ENCODE data around the gene GGTA1. TPM values are rescaled to one million over a fixed set of nuclear protein-coding genes. Genes with fewer than 3 reads are reported as not detected.

The GGTA1 gene
- total RNA-seq, 1 experiment from 2014 or later = not detected

DNA sequence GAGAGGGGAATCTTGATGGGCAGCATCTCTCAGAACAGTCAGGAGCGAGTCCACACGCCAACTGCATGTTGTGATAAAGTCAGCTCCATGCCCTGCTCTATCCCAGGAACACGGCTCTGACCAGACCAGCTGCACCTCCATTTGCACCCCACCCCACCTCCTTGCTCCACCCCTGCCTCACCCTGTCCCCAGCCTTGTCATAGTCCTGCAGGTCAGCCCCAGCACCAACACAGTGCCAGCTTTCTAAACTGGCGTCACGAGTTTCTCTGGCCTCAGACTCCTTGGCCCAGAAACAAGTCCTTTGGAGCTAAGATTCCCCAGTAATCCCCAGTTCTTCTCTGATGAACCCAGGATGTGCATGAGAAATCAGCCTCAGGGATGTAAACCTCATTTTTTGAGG lies 23.5 kb downstream of the GGTA1 start:
- Histone ChIP-seq H3K4me3 (ENCODE audit: low read depth, low read length) (no peak overlapping the region), H3K36me3 (ENCODE audit: control insufficient read depth, insufficient read depth, low read length) (no peaks in the 10 kb centered on the region), H3K27me3 (replicated peaks; ENCODE audit: control insufficient read depth, insufficient read depth, low read length) (0 out of 2 replicates have a peak, but pooled peaks cover 1% of the 10 kb centered on the region), H3K4me1 (no peaks in the 10 kb centered on the region), H3K9me3 (no peaks in the 10 kb centered on the region)
- ChIA-PET CTCF (no interaction called here), POLR2A (no interaction called here)
- Mint-ChIP-seq H3K4me1 (ENCODE audit: low read depth, unreplicated experiment) (no peaks in the 10 kb centered on the region), H3K27me3 (ENCODE audit: insufficient read depth, unreplicated experiment) (peaks cover 2% of the 10 kb centered on the region), H3K4me3 (ENCODE audit: unreplicated experiment) (no peak overlapping the region), H3K27ac (ENCODE audit: unreplicated experiment) (no peak overlapping the region), H3K36me3 (ENCODE audit: insufficient read depth, unreplicated experiment) (no peaks in the 10 kb centered on the region), H3K9me3 (ENCODE audit: unreplicated experiment) (no peaks in the 10 kb centered on the region)
- intact Hi-C loops (cut with micrococcal nuclease; ENCODE audit: unreplicated experiment) = no loop called here
- TF ChIP-seq, protein P1, sequence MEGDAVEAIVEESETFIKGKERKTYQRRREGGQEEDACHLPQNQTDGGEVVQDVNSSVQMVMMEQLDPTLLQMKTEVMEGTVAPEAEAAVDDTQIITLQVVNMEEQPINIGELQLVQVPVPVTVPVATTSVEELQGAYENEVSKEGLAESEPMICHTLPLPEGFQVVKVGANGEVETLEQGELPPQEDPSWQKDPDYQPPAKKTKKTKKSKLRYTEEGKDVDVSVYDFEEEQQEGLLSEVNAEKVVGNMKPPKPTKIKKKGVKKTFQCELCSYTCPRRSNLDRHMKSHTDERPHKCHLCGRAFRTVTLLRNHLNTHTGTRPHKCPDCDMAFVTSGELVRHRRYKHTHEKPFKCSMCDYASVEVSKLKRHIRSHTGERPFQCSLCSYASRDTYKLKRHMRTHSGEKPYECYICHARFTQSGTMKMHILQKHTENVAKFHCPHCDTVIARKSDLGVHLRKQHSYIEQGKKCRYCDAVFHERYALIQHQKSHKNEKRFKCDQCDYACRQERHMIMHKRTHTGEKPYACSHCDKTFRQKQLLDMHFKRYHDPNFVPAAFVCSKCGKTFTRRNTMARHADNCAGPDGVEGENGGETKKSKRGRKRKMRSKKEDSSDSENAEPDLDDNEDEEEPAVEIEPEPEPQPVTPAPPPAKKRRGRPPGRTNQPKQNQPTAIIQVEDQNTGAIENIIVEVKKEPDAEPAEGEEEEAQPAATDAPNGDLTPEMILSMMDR (IDR thresholded peaks at IDR 0.05; ENCODE audit: insufficient read depth in 1 of 2, low read depth in 1 of 2, low read length in 1 of 2, severe bottlenecking in 1 of 2, unreplicated experiment in 1 of 2) = no peak
- no TSS peak for BruUV-seq (replicated peaks)
- no peak for DNase-seq

DNA sequence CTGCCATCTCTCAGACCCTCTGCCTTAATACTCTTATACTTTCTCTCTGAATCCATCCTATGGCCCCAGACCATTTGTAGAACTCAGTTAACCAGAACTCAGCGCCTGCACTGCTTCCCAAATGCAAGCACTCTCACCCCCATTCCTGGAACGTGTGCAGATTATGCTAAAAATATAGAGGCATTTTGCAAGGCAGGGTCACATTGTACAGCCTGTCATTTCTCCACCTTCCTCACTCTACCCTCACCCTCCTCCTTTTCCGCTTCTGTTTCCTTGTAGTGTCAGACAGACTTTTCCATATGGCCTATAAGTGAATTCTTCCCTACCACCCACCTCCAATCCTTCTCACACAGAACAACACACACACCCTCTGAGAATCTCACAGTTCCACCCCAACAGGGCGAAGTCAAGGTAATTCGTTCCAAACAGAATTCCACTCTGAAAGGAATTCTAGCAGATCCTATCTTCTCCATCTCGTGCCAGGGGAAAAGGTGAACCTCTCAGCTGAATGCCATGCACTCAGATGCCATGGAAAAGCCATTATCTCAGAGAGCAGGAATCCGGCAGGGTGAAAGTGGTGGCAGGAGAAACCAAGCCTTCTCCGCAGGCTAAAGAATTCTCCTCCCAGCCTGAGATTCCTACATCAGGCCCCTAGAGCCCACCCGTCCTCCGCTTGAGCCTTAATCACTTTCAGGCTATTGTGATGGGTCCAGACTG lies 25.3 kb downstream of the GGTA1 start:
- Mint-ChIP-seq H3K27me3 (ENCODE audit: insufficient read depth, unreplicated experiment) (peaks cover 10% of the 10 kb centered on the region), H3K4me3 (ENCODE audit: unreplicated experiment) (no peak overlapping the region), H3K27ac (ENCODE audit: unreplicated experiment) (no peak overlapping the region), H3K9me3 (ENCODE audit: unreplicated experiment) (no peaks in the 10 kb centered on the region), H3K4me1 (ENCODE audit: low read depth, unreplicated experiment) (no peaks in the 10 kb centered on the region), H3K36me3 (ENCODE audit: insufficient read depth, unreplicated experiment) (no peaks in the 10 kb centered on the region)
- TF ChIP-seq, protein P1 (IDR thresholded peaks at IDR 0.05; ENCODE audit: insufficient read depth in 1 of 2, low read depth in 1 of 2, low read length in 1 of 2, severe bottlenecking in 1 of 2, unreplicated experiment in 1 of 2) = no peak
- Histone ChIP-seq H3K27me3 (replicated peaks; ENCODE audit: control insufficient read depth, insufficient read depth, low read length) (0 out of 2 replicates have a peak, but pooled peaks cover 1% of the 10 kb centered on the region), H3K4me1 (no peaks in the 10 kb centered on the region), H3K9me3 (no peaks in the 10 kb centered on the region), H3K36me3 (ENCODE audit: control insufficient read depth, insufficient read depth, low read length) (no peaks in the 10 kb centered on the region), H3K4me3 (ENCODE audit: low read depth, low read length) (no peak overlapping the region)
- DNase-seq = no peak
- ChIA-PET CTCF (no interaction called here), POLR2A (no interaction called here)
- BruUV-seq (replicated peaks) = no TSS peak
- intact Hi-C loops (cut with micrococcal nuclease; ENCODE audit: unreplicated experiment) = no loop called here

DNA sequence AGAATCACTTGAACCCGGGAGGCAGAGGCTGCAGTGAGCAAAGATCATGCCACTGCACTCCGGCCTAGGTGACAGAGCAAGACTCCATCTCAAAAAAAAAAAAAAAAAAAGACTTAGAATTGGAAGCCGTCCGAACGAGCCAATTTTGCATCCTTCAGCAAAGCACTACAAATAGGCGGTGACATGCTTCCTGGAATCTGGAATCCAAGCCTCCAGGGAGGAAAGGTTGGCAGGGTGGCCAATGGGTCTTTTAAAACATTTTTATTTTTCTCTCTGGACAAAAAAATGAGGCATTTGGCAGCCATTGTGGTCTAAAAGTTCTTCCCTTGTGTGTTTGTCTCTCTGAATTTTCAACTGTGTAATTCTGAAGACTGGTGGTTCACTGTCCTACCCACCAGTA lies 26.4 kb downstream of the GGTA1 start:
- H3K4me1 Mint-ChIP-seq (ENCODE audit: low read depth, unreplicated experiment) = no peaks in the 10 kb centered on the region
- Histone ChIP-seq H3K4me3 (ENCODE audit: low read depth, low read length) (no peak overlapping the region), H3K9me3 (no peaks in the 10 kb centered on the region), H3K27me3 (replicated peaks; ENCODE audit: control insufficient read depth, insufficient read depth, low read length) (peaks cover 2% of the 10 kb centered on the region; the same call in 1 of the 2 replicates), H3K36me3 (ENCODE audit: control insufficient read depth, insufficient read depth, low read length) (no peaks in the 10 kb centered on the region), H3K4me1 (no peaks in the 10 kb centered on the region)
- no peak for DNase-seq
- no peaks in the 10 kb centered on the region for H3K36me3 Mint-ChIP-seq (ENCODE audit: insufficient read depth, unreplicated experiment)
- TF ChIP-seq, protein P1 (IDR thresholded peaks at IDR 0.05; ENCODE audit: insufficient read depth in 1 of 2, low read depth in 1 of 2, low read length in 1 of 2, severe bottlenecking in 1 of 2, unreplicated experiment in 1 of 2) = no peak
- no peaks in the 10 kb centered on the region for H3K9me3 Mint-ChIP-seq (ENCODE audit: unreplicated experiment)
- H3K27me3 Mint-ChIP-seq (ENCODE audit: insufficient read depth, unreplicated experiment) = peaks cover 14% of the 10 kb centered on the region
- ChIA-PET POLR2A (no interaction called here), CTCF (no interaction called here)
- BruUV-seq (replicated peaks) = no TSS peak
- H3K4me3 Mint-ChIP-seq (ENCODE audit: unreplicated experiment) = no peak overlapping the region
- H3K27ac Mint-ChIP-seq (ENCODE audit: unreplicated experiment) = no peak overlapping the region
- intact Hi-C loops (cut with micrococcal nuclease; ENCODE audit: unreplicated experiment) = no loop called here
